GM13976 (cell line): Measurements from ENCODE around the gene HMX1.

Experiments used
- DNase-seq: peaks from one replicate; pipeline ENCODE4 v3.0.0; 2012; ENCODE audit warnings: low spot score
- CTCF ChIP-seq: IDR thresholded peaks from 2 replicates; pipeline ENCODE4 v1.5.1; 2012; ENCODE audit warnings: borderline replicate concordance, mild to moderate bottlenecking; ENCODE audit not compliant: insufficient read depth; ENCODE audit errors: extremely low read depth, missing control alignments, control extremely low read depth
- in situ Hi-C: fragments of 300-500 bp; cut with MboI; formaldehyde crosslinking; loops from one replicate; pipeline ENCODE4 v1.12.0; 2022; ENCODE audit warnings: low sequenced_read_pairs, mixed read lengths, inconsistent platforms; ENCODE audit not compliant: unreplicated experiment

HMX1 gene

GRCh38 chr4:8860892-8861575 is 10.6 kb downstream of the HMX1 start:
- DNase-seq, result no peak
- in situ Hi-C loops, result no loop called here
- no peak for TF ChIP-seq CTCF

GRCh38 chr4:8860096-8860891 is 11.3 kb downstream of the HMX1 start:
- in situ Hi-C loops, result no loop called here
- no peak for DNase-seq

GRCh38 chr4:8859550-8860095 is 12.0 kb downstream of the HMX1 start:
- in situ Hi-C loops, result no loop called here
- no peak for DNase-seq
- no peak for TF ChIP-seq CTCF

More at GRCh38 chr4:8860096-8860891, 11.3 kb downstream of the HMX1 start:
- TF ChIP-seq CTCF, result no peak

GRCh38 chr4:8858701-8859210 is 12.9 kb downstream of the HMX1 start:
- no peak for DNase-seq
- TF ChIP-seq CTCF, result no peak
- in situ Hi-C loops, result no loop called here

- DNase-seq, result no peak
- in situ Hi-C loops, result no loop called here
- no peak for TF ChIP-seq CTCF
These were observed 13.6 kb downstream of the HMX1 start for GRCh38 chr4:8857766-8858700.
